HCT116 (cell line): ENCODE results near the gene GAD2. TPM values are rescaled to one million over a fixed set of nuclear protein-coding genes. Genes with fewer than 3 reads are reported as not detected.
A peak's percentile ranks its signal among the peaks of the same experiment; 100 is the strongest.

Experiments used
- ATAC-seq: fragments of 200-7000 bp; cut with Tn5 transposase; 2 replicates; pipeline ENCODE4 v1.9.1; 2020; ENCODE audit warnings: mild to moderate bottlenecking, moderate library complexity
- BruUV-seq: library from RNA; stranded (reverse); fragments of 400-500 nt; replicated peaks from 2 replicates; lab custom pipeline; 2021; lab: Mats Ljungman, UMichigan
- CTCF ChIA-PET: fragments of 300-600 bp; sonication (Branson Sonifier 250); formaldehyde crosslinking; loops from one replicate; lab custom pipeline; 2021; ENCODE audit warnings: antibody characterized with exemption; lab: Charles Lee
- POLR2A ChIA-PET: fragments of 300-600, 350-600 bp; sonication (Branson Sonifier 250); formaldehyde crosslinking; loops from one replicate; lab custom pipeline; 2021; ENCODE audit warnings: antibody characterized with exemption; lab: Charles Lee
- RAD21 ChIA-PET, 2 experiments: fragments of 300-600 bp; sonication (Branson Sonifier 250); formaldehyde crosslinking; loops; one replicate each; lab custom pipeline; 2023; ENCODE audit warnings: low total read pairs in 2 of 2; ENCODE audit not compliant: uncharacterized antibody in 2 of 2, unreplicated experiment in 2 of 2, low non-redundant PET in 1 of 2; lab: Charles Lee
- DNase-seq: peaks from one replicate; pipeline ENCODE4 v3.0.0-alpha.2; 2010; ENCODE audit warnings: low read depth, low spot score
- H2AFZ ChIP-seq: fragments of 200-600 bp; shearing (Covaris generic), sonication (generic); 2 replicates; pipeline ENCODE4 v1.6.1; 2017; ENCODE audit warnings: low read depth, mixed run types, mixed read lengths, antibody characterized with exemption, low read length; ENCODE audit not compliant: poor library complexity, severe bottlenecking
- H3K27ac ChIP-seq: 2 replicates; pipeline ENCODE4 v1.5.1; 2012; ENCODE audit warnings: low read depth, low read length
- H3K27me3 ChIP-seq: fragments of 200-600 bp; sonication (generic); 2 replicates; pipeline ENCODE4 v1.6.1; 2016; ENCODE audit warnings: mixed run types, low read length, mixed read lengths; ENCODE audit not compliant: insufficient read depth
- H3K36me3 ChIP-seq, 2 experiments: fragments of 200-500 bp in 1 of 2; fragments of 200-600 bp in 1 of 2; sonication (Bioruptor generic) in 1 of 2; sonication (generic) in 1 of 2; 2 replicates each; pipeline versions ENCODE4 v1.5.1 to v1.6.1; 2014 to 2016; ENCODE audit warnings: low read length in 2 of 2, inconsistent platforms in 1 of 2, mixed read lengths in 1 of 2, mixed run types in 1 of 2; ENCODE audit not compliant: insufficient read depth in 2 of 2, control insufficient read depth in 1 of 2
- H3K4me1 ChIP-seq, 2 experiments: fragments of 200-600 bp in 1 of 2; sonication (generic) in 1 of 2; 2 replicates each; pipeline versions ENCODE4 v1.5.1 to v1.6.1; 2012 to 2017; ENCODE audit warnings: low read length in 2 of 2, inconsistent platforms in 1 of 2, mild to moderate bottlenecking in 1 of 2, mixed read lengths in 1 of 2, mixed run types in 1 of 2, moderate library complexity in 1 of 2; ENCODE audit not compliant: insufficient read depth in 2 of 2, control insufficient read depth in 1 of 2
- H3K4me2 ChIP-seq: fragments of 200-600 bp; sonication (generic); 2 replicates; pipeline ENCODE4 v1.6.1; 2017; ENCODE audit warnings: mixed run types, low read length, mixed read lengths
- H3K4me3 ChIP-seq, 2 experiments: fragments of 200-600 bp in 1 of 2; sonication (generic) in 1 of 2; replicated peaks in 1 of 2; 2 replicates each; pipeline ENCODE4 v1.5.1; 2011 to 2016; ENCODE audit warnings: low read length in 2 of 2, control low read depth in 1 of 2, low read depth in 1 of 2, mild to moderate bottlenecking in 1 of 2, mixed read lengths in 1 of 2, mixed run types in 1 of 2
- H3K79me2 ChIP-seq: fragments of 200-600 bp; sonication (generic); 2 replicates; pipeline ENCODE4 v1.6.1; 2017; ENCODE audit warnings: mild to moderate bottlenecking, mixed run types, low read length, moderate library complexity, mixed read lengths; ENCODE audit not compliant: insufficient read depth
- H3K9ac ChIP-seq: fragments of 200-600 bp; sonication (generic); 2 replicates; pipeline ENCODE4 v1.6.1; 2016; ENCODE audit warnings: low read length, mixed read lengths
- H3K9me2 ChIP-seq: fragments of 200-600 bp; sonication (generic), shearing (Covaris generic); 2 replicates; pipeline ENCODE4 v1.6.1; 2017; ENCODE audit warnings: mixed run types, mild to moderate bottlenecking, moderate library complexity; ENCODE audit not compliant: insufficient read depth
- H3K9me3 ChIP-seq, 2 experiments: fragments of 200-500 bp in 1 of 2; fragments of 200-600 bp in 1 of 2; sonication (Bioruptor generic) in 1 of 2; sonication (generic) in 1 of 2; 2 replicates each; pipeline ENCODE4 v1.6.1; 2014 to 2017; ENCODE audit warnings: low read length in 2 of 2, mixed read lengths in 2 of 2, inconsistent platforms in 1 of 2, low read depth in 1 of 2, mild to moderate bottlenecking in 1 of 2, mixed run types in 1 of 2, moderate library complexity in 1 of 2; ENCODE audit not compliant: control insufficient read depth in 1 of 2, insufficient read depth in 1 of 2
- H4K20me1 ChIP-seq: fragments of 200-600 bp; sonication (generic), shearing (Covaris generic); 2 replicates; pipeline ENCODE4 v1.6.1; 2017; ENCODE audit warnings: mixed run types, mild to moderate bottlenecking, moderate library complexity; ENCODE audit not compliant: insufficient read depth
- CTCF ChIP-seq, 3 experiments: fragments of 200-600 bp in 1 of 3; sonication (generic) in 1 of 3; IDR thresholded peaks in 2 of 3; conservative IDR thresholded peaks in 1 of 3; 2 replicates each; pipeline ENCODE4 v1.5.1; 2012 to 2017; ENCODE audit warnings: low read depth in 2 of 3, low read length in 2 of 3, antibody characterized with exemption in 1 of 3, borderline replicate concordance in 1 of 3, control low read depth in 1 of 3, mild to moderate bottlenecking in 1 of 3, mixed read lengths in 1 of 3, mixed run types in 1 of 3, moderate library complexity in 1 of 3; ENCODE audit not compliant: insufficient read depth in 1 of 3
- ZBTB33 ChIP-seq: IDR thresholded peaks from 2 replicates; pipeline ENCODE4 v1.6.1; 2011; ENCODE audit warnings: mild to moderate bottlenecking, low read length, moderate library complexity; ENCODE audit not compliant: insufficient replicate concordance; ENCODE audit errors: extremely low read depth
- intact Hi-C: fragments of 100-400 bp; cut with micrococcal nuclease; formaldehyde crosslinking; loops from 2 replicates; pipeline ENCODE4 v1.10.0; 2022
- total RNA-seq: library from RNA; stranded (reverse); gene quantifications from one replicate; pipeline ENCODE4 v1.2.1, GENCODE V29; 2021; ENCODE audit not compliant: unreplicated experiment

Gene GAD2
- total RNA-seq, 1 experiment from 2014 or later: not detected

DNA sequence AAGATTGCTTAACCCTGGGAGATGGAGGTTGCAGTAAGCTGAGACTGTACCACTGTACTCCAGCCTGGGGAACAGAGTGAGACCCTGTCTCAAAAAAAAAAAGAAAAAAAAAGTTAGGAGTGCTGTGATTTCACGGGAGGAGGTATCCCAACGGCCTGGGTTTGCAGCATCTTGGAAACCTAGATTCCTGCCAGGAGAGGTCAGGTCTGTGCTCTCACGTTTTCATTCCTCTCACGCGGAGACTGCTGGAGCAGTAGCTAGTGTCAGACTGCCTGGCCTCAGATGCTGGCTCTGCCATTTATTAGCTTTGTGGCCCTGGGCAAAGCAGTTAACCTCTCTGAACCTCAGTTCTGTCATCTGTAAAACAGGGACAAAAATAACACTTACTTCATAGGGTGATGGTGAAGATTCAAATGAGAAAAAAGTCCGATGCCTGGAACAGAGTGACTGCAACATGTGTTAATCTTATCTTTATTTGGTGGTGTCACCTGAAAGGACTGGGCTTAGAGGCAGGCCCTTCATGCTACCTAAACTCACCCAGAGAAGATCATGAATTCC, 94.9 kb downstream of the GAD2 start:
- no peak overlapping the region for H3K9ac ChIP-seq
- H3K79me2 ChIP-seq: no peaks in the 10 kb centered on the region
- TF ChIP-seq ZBTB33: no peak
- TF ChIP-seq CTCF (IDR thresholded peaks at IDR 0.05 in 2 of 3, conservative IDR thresholded peaks at IDR 0.05 in 1 of 3; ENCODE audit: borderline replicate concordance in 1 of 3, insufficient read depth in 1 of 3, low read depth in 2 of 3, low read length in 2 of 3): peak in 2 of 3 experiments; percentile 29 to 38; a peak in 2 of 6 replicates
- H2AFZ ChIP-seq: no peak overlapping the region
- POLR2A ChIA-PET: no interaction called here
- DNase-seq (peak; percentile 2), ATAC-seq (peak; percentile 90)
- no peak overlapping the region for H3K27ac ChIP-seq
- no peaks in the 10 kb centered on the region for H3K9me2 ChIP-seq
- CTCF ChIA-PET: interaction anchor here (0.6 to 0.9 kb wide), 4 partner anchors 12 to 559 kb away, joined by 3 read pairs; no protein-coding TSS in a partner anchor
- intact Hi-C loops: no loop called here
- no peak overlapping the region for H3K4me3 ChIP-seq
- H3K9me3 ChIP-seq: no peaks in the 10 kb centered on the region
- no peaks in the 10 kb centered on the region; a peak in 1 of 4 replicates for H3K4me1 ChIP-seq
- H4K20me1 ChIP-seq: no peaks in the 10 kb centered on the region
- H3K27me3 ChIP-seq: peaks cover 38% of the 10 kb centered on the region; the same call in 1 of the 2 replicates
- no peaks in the 10 kb centered on the region for H3K36me3 ChIP-seq
- RAD21 ChIA-PET: no interaction called here
- BruUV-seq: no TSS peak
- no peak overlapping the region for H3K4me2 ChIP-seq
